GM19238 (cell line): ENCODE results near the gene CFAP161.
"Not testable (repeated sequence)": the region's sequence is repeated elsewhere in the genome, so short reads cannot be mapped to it uniquely, and the experiment has no call there.

Experiments
- DNase-seq: peaks from one replicate; pipeline ENCODE4 v3.0.0; 2011; ENCODE audit warnings: low spot score; ENCODE audit not compliant: insufficient read length

The CFAP161 gene

DNA sequence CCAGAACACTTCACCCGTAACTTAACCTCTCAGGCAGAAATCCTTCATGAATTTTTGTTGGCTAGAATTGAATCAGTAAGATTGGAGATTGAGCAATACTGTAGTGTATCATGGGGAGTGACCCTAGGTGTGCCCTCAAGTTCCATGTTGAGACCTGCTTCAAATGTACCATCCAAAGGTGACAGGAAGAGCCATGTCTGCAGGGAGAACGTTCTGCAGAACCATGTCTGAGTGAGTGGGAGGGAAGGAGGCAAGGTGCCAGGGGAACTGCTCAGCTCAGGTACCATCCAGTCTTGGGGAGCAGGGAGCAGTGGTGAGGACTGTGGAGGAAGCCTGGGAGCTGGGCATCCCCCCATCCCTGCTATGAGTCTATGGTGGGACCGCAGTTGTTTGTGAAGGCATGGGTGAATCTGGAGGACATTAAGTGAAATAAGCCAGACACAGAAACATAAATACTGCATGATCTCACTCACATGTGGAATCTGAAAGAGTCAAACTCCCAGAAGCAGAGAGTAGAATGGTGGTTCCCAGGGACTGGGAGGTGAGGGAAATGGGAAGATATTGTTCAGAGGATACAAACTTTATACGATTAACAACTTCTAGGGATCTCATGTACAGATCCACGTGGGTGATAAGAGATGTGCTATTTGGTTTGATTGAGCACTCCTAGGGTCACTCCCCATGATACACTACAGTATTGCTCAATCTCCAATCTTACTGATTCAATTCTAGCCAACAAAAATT lies 23.3 kb downstream of the CFAP161 start:
- no peak for DNase-seq

DNA sequence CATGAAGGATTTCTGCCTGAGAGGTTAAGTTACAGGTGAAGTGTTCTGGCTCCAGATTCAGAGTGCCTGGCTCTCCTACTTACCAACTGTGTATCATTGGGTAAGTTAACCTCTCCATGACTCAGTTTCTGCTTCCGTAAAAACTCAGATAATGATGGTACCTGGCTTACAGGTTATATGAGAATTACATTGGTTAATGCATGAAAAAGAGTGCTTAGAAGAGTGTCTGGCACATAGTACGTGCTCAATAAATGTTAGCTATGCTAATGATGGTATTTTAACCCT lies 23.8 kb downstream of the CFAP161 start:
- no peak for DNase-seq

DNA sequence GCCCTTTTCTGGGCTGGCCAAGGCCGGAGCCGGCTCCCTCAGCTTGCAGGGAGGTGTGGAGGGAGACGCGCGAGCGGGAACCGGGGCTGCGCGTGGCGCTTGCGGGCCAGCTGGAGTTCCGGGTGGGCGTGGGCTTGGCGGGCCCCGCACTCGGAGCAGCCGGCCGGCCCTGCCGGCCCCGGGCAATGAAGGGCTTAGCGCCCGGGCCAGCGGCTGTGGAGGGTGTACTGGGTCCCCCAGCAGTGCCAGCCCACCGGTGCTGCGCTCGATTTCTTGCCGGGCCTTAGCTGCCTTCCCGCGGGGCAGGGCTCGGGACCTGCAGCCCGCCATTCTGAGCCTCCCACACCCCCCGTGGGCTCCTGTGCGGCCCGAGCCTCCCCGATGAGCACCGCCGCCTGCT lies 24.5 kb downstream of the CFAP161 start:
- DNase-seq, result not testable (repeated sequence)

DNA sequence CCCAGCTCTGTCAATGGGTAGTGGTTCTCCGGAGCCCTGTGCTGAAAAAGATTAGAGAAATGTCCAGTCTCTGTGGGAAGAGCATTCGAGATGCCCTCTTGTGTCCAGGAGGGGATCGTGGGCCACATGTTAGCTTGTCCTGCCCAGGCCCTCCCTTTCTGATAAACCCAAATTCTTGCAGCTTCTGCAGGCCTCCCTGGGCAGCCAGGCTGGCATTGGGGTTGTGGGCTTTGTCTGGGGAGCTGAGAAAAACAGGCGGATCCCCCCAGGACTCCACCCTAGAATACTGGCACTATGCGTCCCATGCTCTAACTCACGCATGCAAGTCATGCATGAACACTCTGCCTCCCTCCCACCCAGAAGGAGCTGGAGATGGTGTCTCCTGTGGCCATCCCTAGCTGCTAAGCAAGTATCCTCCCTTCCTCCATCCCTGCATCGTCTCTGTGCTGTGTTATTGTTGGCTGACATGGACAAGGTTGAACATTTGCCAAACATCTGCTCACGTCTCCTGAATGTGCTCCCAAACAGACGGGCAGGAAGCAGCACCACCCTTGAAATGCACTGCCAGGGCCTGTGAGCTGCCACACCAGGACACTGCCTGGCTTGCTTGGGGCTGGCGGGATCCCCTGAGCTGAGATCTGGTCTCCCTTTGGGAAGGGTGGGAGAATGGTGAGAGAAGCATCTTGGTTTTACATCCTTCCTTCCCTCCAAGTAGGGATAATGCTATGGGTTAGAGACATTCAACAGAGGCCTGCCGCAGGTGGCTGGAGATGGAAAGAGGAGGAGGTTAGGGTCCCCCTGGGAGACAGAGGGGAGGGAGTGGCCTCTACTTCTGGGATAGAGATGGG lies 26.5 kb downstream of the CFAP161 start:
- DNase-seq, result no peak

DNA sequence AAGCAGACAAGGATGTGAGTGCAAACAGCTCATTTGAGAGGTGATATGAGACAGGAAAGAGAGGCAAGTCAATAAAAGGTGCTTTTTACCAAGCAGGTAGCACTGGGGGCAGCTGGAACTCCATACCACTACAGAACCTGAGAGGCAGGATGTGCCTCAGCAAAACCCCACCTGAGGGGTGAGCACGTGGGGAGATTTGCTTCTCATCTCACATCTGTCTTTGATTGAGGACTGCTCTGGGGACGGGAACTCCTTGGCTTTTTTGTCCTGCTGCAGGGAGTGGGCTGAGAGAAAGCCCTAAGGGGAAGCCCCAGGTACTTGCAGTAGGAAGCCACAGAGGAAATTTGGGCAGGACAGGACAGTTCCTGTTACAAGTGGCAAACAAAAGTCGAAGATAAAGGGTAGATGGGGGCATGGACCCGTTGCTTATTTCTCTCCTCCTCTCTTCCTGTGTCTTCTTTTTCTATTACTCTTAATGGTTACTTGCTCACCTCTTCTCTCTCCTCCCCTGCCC lies 27.1 kb downstream of the CFAP161 start:
- no peak for DNase-seq

DNA sequence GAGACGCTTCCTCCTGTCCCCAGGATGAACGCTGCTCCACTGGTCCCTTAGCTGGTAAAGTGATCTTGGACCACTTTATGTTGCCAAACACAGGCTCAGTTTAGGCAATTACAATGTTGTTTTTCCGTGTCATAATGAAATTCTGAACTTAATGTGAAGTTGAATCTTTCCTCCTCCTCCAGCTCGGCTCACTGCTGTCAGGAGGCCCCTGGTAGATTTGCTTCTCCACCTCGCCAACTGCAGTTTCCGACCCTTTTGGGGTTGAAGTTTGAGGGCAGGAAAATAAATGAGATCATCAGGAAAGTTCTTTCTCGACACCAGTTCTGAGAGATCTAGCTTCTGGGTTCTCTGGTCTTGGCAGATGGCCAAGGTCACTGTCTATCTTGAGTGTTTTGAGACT lies 27.8 kb downstream of the CFAP161 start:
- DNase-seq, result no peak

DNA sequence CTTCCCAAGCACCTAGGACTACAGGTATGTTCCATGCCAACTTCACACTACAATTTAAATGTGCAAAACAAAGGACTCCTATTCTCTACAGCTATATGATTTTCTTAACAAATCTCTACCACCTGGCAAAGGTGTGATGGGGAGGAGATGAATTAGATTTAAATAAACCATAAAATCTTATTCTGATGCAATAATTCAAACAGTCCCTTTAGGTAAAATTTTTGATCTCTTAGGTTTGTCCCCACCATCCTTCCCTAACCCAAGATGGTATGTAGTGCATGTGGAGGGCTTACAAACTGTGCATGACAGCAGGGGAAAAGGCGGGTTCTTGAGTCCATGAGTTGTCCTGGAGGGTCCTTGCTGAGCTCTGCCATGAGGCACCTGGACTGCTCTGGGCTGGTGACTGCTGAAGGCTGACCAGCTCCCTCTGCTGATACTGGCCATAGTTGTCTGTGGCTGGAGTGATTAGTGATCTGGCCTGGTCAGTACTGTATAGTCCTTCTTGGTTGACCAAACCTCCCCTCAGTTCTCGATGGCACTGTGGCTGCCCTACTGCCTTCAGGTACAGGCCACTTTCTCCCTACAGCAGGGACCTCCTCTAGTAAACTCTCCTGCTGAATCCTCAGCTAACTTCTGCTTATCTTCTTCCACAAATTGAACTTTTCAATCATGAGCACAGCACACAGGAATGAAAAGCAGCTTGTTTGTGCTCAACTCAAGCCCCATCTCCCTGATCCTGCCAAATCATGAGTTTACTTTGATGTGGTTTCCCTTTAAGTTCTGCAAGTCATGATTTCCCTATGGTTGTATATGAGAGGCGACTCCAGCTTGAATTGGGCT lies 30.1 kb downstream of the CFAP161 start:
- no peak for DNase-seq

DNA sequence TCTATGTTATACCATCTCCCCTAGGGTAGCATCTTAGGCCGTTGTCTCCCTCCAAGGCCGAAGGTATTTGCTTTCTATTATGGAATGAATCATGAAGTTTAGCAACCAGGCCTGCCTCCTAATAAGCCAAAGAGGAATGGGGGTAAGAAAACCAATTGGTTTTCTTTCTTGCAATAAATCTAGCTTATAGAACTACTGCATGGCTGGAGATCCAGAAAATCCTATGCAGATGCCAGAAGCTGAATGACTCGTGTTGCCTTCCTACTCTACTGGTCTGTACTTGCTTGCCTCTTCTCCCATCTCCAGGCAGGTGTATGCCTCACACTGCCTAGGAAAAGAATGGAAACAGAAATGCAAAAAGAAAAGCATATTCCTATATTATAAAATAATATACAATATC lies 31.5 kb downstream of the CFAP161 start:
- DNase-seq, result no peak

DNA sequence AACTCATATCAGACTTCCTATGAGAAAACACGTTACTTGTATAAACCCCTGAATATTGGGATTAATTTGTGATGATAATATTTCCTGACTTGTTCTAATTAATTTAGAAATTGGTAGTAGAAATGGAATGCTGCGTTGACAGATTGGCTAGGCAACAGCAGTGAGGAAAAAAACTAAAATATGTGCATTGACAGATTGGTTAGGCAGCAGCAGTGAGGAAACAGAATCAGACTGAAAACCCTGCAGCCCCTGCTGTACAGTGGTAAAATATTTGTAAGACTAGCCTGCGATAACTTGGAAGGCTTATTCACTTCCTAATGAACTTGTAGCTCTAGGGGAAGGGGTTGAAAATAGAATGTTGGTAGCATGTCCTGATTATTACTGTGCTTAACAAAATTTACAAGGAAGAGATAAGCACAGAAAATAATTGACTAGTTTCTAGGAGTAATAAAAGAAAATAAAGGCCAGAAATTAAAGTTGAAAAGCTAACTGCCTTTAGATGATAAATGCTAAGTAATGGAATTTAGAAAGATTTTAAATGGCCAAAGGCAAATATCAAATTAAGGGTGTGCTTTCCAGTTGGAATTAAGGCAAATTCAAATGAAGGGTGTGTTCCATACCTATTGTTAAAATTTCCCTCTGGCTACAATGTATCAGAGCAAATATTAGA lies 32.7 kb downstream of the CFAP161 start:
- no peak for DNase-seq

DNA sequence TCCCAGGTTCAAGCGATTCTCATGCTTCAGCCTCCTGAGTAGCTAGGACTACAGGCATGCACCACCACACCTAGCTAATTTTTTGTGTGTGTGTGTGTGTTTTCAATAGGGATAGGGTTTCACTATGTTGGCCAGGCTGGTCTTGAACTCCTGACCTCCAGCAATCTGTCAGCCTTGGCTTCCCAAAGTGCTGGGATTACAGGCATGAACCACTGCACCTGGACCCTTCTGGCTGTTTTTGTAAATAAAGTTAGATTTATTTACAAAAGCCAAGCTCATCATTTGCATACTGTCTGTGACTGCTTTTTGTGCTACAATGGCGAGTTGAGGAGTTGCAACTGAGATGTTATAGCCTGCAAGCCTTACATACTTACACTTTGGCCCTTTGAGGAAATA lies 34.1 kb downstream of the CFAP161 start:
- DNase-seq, result no peak

DNA sequence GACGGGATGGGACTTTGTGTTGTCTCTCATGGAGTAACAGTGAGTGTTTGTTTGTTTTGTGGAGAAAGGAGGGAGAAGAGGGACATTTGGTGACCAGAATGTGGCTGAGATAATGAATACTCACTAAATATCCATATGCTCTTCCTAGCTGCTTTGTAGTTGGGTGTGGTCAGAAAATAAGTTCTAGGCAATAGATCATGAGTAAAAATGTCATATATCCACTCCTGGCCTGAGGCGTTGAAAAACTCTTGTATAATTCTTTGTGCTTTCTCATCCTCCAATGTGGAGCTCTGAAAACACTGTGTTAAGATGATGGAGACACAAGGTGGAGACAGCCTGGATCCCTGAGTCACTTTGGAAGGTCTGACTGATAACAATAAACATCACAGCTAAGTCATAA lies 34.6 kb downstream of the CFAP161 start:
- DNase-seq, result no peak

DNA sequence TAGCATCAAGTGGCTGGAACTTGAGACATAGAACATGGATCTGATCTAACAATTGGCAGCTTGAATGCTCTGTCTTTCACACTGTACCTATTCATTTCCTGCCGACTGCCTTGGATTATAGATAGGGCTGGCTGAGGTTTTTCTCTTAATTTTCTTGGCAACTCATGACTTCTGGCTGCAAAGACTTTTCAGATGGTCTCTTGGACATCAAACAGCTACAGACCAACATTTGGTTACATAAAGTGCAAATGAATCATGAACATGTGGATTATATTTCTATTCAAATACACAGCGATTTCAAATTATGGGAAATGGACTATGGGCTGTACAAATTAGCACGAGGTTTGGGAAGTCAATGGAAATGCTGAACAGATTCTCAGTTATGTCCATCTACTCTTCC lies 36.4 kb downstream of the CFAP161 start:
- no peak for DNase-seq

DNA sequence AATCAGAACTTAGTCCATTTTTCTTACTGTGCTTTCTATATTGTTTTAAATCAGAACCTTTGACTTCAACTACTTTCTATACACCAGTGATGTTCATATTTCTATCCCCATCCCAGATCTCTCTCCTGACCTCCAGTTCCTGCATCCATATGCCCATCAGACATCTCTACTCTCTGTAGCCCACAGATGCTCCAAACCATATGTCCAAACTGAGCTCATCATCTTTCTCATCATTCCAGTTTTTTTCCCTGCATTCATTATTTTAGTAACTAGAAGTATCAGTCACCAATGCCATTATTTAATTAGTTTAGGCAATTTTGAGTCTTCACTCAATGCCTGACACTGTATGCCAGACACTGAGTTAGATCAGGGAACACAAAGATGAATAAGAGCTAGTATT lies 37.2 kb downstream of the CFAP161 start:
- DNase-seq, result no peak

DNA sequence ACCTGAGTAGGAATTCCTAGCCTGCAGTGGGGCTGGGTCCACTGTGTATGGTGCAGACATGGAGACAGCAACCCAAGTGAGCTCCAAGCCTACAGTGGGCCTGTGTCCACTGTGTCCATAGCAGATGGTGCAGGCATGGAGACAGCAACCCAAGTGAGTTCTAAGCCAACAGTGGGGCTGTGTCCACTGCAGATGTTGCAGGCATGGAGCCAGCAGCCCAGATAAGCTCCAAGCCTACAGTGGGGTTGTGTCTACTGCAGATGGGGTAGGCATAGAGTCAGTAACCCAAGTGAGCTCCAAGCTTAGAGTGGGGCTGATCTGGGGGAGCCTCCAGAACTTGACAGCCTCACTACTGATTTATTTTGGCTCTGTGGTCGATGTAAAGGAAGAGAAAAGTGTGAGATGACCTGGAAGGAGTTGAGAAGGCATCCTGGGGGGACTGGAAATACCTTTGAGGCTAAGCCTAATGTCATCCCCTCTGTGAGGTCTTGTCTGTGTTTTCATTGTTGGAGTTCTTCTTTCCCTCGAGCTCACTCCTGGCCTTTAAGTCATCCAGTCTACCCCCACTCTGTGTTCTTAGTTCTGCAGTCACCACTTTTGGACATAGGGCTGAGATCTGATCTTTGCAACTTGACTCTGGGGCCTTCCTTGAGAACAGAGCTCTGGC lies 40.2 kb downstream of the CFAP161 start:
- DNase-seq, result no peak

DNA sequence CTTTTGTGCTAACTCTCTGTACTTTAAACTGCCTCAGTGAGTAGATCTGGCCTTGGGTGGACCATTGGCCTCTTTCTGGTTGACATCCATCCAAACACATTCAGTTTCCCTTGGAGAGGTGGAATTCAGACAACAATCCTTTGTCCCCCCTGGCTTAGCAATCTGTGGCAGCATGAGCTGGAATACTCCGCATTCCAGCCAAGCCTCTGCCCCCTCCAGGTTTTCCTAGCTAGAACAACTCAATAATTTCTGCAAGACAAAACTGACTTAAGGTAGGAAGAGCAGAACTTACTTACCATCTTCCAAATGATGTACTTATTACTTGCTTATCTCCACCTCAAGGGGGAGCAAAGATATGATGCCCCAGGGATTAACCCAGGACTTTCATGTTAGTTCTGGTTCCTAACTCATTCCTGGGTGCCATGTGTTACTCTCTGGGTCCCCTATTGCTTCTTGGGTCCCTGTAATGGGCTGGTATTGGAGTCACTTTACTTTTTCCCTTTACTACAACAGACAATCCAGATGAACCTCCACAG lies 40.8 kb downstream of the CFAP161 start:
- no peak for DNase-seq

DNA sequence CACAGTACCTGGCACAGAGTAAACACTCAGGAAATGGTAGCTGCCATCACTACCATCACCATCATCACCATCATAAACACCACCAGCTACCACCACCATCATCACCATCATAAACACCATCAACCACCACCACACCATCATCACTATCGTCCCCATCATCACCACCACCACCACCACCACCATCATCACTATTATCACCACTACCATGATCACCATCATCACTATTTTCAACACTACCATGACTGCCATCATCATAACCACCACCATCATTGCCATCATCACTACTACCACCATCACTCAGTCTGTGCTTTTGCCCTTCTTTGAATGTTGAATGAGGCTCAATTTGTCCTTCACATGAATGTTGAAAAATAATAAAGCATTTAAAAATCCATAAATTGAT lies 41.4 kb downstream of the CFAP161 start:
- DNase-seq, result no peak

DNA sequence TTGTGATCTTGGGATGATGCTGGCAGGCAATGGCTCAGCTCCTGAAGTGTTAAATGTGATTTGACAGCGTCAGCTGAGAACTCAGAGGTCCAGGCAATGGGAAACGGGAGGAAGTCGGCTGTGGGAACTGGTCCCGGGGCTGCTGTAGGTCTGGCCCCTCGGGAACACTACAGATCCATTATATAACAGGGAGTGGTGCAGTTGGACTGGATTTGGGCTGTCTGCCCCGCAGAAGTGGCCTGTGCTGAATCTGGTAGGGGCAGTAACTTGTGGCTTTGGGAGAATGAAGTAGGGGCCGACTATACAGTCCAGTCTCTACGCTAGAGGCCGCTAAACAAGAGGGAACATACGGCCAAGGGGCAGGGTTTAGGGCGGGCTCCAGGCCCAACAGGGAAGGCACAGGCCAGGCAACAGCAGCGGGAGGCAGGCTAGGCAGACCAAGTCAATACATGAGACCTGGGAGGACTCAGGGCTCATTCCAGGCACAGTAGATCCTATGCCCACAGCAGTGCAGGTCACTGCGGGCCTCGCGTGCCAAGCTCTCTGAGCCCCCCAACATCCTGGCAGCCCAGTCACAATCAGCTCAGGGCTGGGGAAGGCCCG lies 42.3 kb downstream of the CFAP161 start:
- DNase-seq, result no peak

DNA sequence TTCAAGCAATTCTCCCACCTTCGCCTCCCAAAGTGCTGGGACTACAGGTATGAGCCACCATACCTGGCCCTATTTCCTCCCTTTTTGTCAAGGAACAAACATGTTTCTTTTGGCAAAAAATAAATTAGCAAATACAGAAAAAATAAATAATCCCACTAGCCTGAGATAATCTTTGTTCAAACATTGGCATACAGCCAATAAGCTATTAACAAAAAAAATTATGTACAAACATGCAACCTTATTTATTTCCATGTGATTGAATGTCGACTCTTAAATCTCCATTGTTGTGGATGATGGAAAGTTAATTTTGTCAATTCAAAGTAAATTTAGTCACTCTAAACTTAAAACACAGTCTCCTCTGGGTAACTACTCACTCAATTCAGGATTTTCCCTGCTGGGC lies 44.3 kb downstream of the CFAP161 start:
- no peak for DNase-seq

DNA sequence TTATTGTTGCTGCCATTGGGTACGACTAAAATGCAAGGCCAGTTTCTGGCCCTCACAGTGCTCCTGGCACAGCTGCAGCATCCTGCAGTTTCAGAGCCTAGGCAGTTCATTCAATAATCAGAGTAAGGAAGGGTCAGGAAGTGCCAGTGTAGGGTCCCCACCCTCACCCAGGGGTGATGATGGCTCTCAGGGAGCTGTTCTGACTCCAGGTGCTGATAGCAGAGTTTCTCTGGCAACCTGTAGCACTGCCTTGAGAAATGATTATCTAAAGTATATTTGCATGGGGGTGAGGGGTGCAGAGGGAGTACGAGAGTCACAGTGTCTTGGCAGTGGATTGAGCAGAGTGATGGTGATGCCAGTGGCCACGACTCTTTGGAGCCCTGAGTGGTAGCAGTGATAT lies 47.1 kb downstream of the CFAP161 start:
- DNase-seq, result no peak

DNA sequence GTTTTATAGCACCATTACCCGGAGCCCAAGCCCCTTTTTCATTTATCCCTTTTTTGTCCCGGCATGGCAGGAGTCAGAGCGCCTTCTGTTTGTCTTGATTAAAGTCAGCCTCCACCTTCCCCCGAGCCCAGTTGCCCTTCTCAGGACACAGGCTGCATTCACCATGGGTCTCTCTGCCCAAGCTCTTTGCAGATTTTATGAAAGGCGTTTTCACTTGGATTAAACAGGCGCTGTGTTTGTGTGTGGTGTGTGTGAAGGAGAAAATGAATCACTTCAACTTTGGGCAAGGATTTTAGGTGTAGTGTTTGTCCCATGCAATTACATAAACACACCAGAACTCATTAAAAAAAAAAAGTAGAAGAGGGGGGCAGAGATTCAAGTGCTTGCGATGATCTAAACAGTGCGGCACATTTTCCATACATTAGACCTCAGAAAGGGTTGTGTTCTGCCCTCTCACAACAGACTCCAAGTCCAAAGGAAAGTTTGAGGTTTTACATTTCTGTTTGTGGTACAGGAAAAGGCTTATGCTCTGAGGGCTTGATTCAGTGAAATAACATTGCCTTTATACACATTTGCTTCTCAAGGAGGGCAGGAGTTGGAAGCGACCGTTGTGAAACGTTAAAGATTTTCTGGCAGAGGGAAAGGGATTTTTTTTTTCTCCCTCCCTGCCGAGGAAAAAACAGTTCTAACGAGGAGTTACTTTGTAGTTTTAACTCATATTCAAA lies 48.1 kb downstream of the CFAP161 start:
- DNase-seq, result no peak
